Liver (tissue), 9 donors: ENCODE results near the gene TSPEAR. TPM values are rescaled to one million over a fixed set of nuclear protein-coding genes. Genes with fewer than 3 reads are reported as not detected.

Experiments
- DNase-seq: peaks from one replicate; pipeline ENCODE4 v3.0.0-alpha.2; 2017; ENCODE audit warnings: low spot score
- H3K27ac ChIP-seq, 2 donors: one replicate each; pipeline ENCODE4 v1.7.0; 2013; ENCODE audit warnings: inconsistent platforms in 2 of 2, low read length in 2 of 2, control low read depth in 1 of 2, low read depth in 1 of 2, mild to moderate bottlenecking in 1 of 2
- H3K27me3 ChIP-seq, 4 donors: one replicate each; pipeline versions ENCODE4 v1.6.1 to v1.7.0; 2013; ENCODE audit warnings: low read length in 3 of 4, inconsistent platforms in 1 of 4, mild to moderate bottlenecking in 1 of 4, moderate library complexity in 1 of 4; ENCODE audit not compliant: control insufficient read depth in 4 of 4, insufficient read depth in 4 of 4
- H3K36me3 ChIP-seq, 4 donors: one replicate each; pipeline versions ENCODE4 v1.6.1 to v1.7.0; 2013; ENCODE audit warnings: low read length in 3 of 4, mild to moderate bottlenecking in 3 of 4, low read depth in 1 of 4, moderate library complexity in 1 of 4; ENCODE audit not compliant: control insufficient read depth in 4 of 4, insufficient read depth in 3 of 4
- H3K4me1 ChIP-seq, 4 donors: one replicate each; pipeline versions ENCODE4 v1.6.1 to v1.7.0; 2013; ENCODE audit warnings: low read length in 3 of 4, mild to moderate bottlenecking in 3 of 4, moderate library complexity in 1 of 4; ENCODE audit not compliant: control insufficient read depth in 4 of 4, insufficient read depth in 4 of 4
- H3K4me3 ChIP-seq, 3 donors: one replicate each; pipeline versions ENCODE4 v1.6.1 to v1.7.0; 2013; ENCODE audit warnings: low read length in 3 of 3, control low read depth in 1 of 3, low read depth in 1 of 3, mild to moderate bottlenecking in 1 of 3
- H3K9ac ChIP-seq, 2 donors: one replicate each; pipeline ENCODE4 v1.7.0; 2013; ENCODE audit warnings: low read length in 2 of 2, mild to moderate bottlenecking in 2 of 2, moderate library complexity in 2 of 2, control low read depth in 1 of 2, low read depth in 1 of 2
- H3K9me3 ChIP-seq, 4 donors: one replicate each; pipeline versions ENCODE4 v1.6.1 to v1.7.0; 2013; ENCODE audit warnings: low read length in 3 of 4; ENCODE audit not compliant: control insufficient read depth in 4 of 4
- EGR1 ChIP-seq, 2 donors: IDR thresholded peaks; 2 replicates each; pipeline ENCODE4 v1.6.1; 2016 to 2018; ENCODE audit warnings: antibody characterized with exemption in 2 of 2, low read depth in 2 of 2
- FOXA1 ChIP-seq: IDR thresholded peaks from 2 replicates; pipeline ENCODE4 v1.6.1; 2016; ENCODE audit warnings: antibody characterized with exemption
- FOXA2 ChIP-seq: IDR thresholded peaks from 2 replicates; pipeline ENCODE4 v1.6.1; 2016; ENCODE audit warnings: antibody characterized with exemption
- GABPA ChIP-seq, 2 donors: IDR thresholded peaks in 1 of 2; conservative IDR thresholded peaks in 1 of 2; 2 replicates each; pipeline ENCODE4 v1.6.1; 2016; ENCODE audit warnings: antibody characterized with exemption in 2 of 2, mild to moderate bottlenecking in 1 of 2, moderate library complexity in 1 of 2
- HNF4A ChIP-seq, 2 donors: conservative IDR thresholded peaks; 2 replicates each; pipeline ENCODE4 v1.6.1; 2016; ENCODE audit warnings: antibody characterized with exemption in 2 of 2, mild to moderate bottlenecking in 2 of 2
- HNF4G ChIP-seq: IDR thresholded peaks from 2 replicates; pipeline ENCODE4 v1.6.1; 2016; ENCODE audit warnings: antibody characterized with exemption
- JUND ChIP-seq, 2 donors: IDR thresholded peaks; 2 replicates each; pipeline ENCODE4 v1.6.1; 2016; ENCODE audit warnings: antibody characterized with exemption in 2 of 2
- NR2F2 ChIP-seq: IDR thresholded peaks from 2 replicates; pipeline ENCODE4 v1.6.1; 2016; ENCODE audit warnings: antibody characterized with exemption
- RAD21 ChIP-seq, 2 donors: IDR thresholded peaks; 2 replicates each; pipeline ENCODE4 v1.6.1; 2016; ENCODE audit warnings: antibody characterized with exemption in 2 of 2, mild to moderate bottlenecking in 2 of 2
- RXRA ChIP-seq, 2 donors: IDR thresholded peaks; 2 replicates each; pipeline ENCODE4 v1.6.1; 2017 to 2018; ENCODE audit warnings: antibody characterized with exemption in 2 of 2, mild to moderate bottlenecking in 1 of 2
- SP1 ChIP-seq: IDR thresholded peaks from 2 replicates; pipeline ENCODE4 v1.6.1; 2018; ENCODE audit warnings: antibody characterized with exemption, mild to moderate bottlenecking
- TAF1 ChIP-seq: conservative IDR thresholded peaks from 2 replicates; pipeline ENCODE4 v1.6.1; 2016; ENCODE audit warnings: antibody characterized with exemption, mild to moderate bottlenecking
- YY1 ChIP-seq: IDR thresholded peaks from 2 replicates; pipeline ENCODE4 v1.6.1; 2016; ENCODE audit warnings: antibody characterized with exemption, mild to moderate bottlenecking
- ZBTB33 ChIP-seq: IDR thresholded peaks from 2 replicates; pipeline ENCODE4 v1.6.1; 2016; ENCODE audit warnings: antibody characterized with exemption
- WGBS: extraction: QIAGEN DNeasy Blood & Tissue Kit; methylation state at CpG from one replicate; pipeline ENCODE4 v1.1.7; 2013; 5-methylcytosine and 5-hydroxymethylcytosine counted together
- polyA plus RNA-seq, 2 donors: library from polyadenylated mRNA; stranded (reverse) in 1 of 2; unstranded in 1 of 2; fragments of 200-250 nt in 1 of 2; fragments of >200 nt in 1 of 2; fragmentation: Nextera tagmentation in 1 of 2; extraction: Ambion mirVana in 1 of 2; gene quantifications; one replicate each; pipeline versions ENCODE4 v1.2.1 to v1.2.3, GENCODE V29; 2013 to 2015
- total RNA-seq, 2 donors: library from RNA; depleted of rRNA; stranded (reverse); fragments of >200 nt; gene quantifications; one replicate each; pipeline ENCODE4 v1.2.3, GENCODE V29; 2014
- donor health status: healthy.
- donor health status: healthy.
- donor health status: healthy.
- donor health status: healthy.
- donor health status: healthy.

Gene TSPEAR
- total and polyA plus RNA-seq, 4 donors: under 0.01 to 0.14 (median 0.01) TPM; not detected in 1

- Histone ChIP-seq H3K27ac (no peak overlapping the region), H3K9me3 (no peaks in the 10 kb centered on the region), H3K4me1 (peaks cover 0 to 2% (median 0%) of the 10 kb centered on the region in 4 donors), H3K27me3 (peaks cover 3 to 21% (median 9%) of the 10 kb centered on the region in 4 donors), H3K9ac (no peak overlapping the region), H3K4me3 (no peak overlapping the region), H3K36me3 (no peaks in the 10 kb centered on the region)
- no peak for TF ChIP-seq GABPA (IDR thresholded peaks at IDR 0.05 in 1 of 2, conservative IDR thresholded peaks at IDR 0.05 in 1 of 2)
- 38% methylated on average over 16 of the region's 16 CpGs for WGBS
- peak; percentile 31 for DNase-seq
Observed at GRCh38 chr21:44702973-44703730, 8.2 kb downstream of the TSPEAR start.

GRCh38 chr21:44702111-44702972, 9.0 kb downstream of the TSPEAR start:
- H3K9me3 ChIP-seq: no peaks in the 10 kb centered on the region
- peaks cover 3 to 21% (median 8%) of the 10 kb centered on the region in 4 donors for H3K27me3 ChIP-seq
- H3K9ac ChIP-seq: no peak overlapping the region
- no peak overlapping the region for H3K27ac ChIP-seq
- no peaks in the 10 kb centered on the region for H3K36me3 ChIP-seq
- no peak for TF ChIP-seq ZBTB33
- peaks cover 0 to 2% (median 0%) of the 10 kb centered on the region in 4 donors for H3K4me1 ChIP-seq
- H3K4me3 ChIP-seq: no peak overlapping the region
- peak; percentile 24 for DNase-seq
- WGBS: 69% methylated on average over 22 of the region's 22 CpGs

DNA sequence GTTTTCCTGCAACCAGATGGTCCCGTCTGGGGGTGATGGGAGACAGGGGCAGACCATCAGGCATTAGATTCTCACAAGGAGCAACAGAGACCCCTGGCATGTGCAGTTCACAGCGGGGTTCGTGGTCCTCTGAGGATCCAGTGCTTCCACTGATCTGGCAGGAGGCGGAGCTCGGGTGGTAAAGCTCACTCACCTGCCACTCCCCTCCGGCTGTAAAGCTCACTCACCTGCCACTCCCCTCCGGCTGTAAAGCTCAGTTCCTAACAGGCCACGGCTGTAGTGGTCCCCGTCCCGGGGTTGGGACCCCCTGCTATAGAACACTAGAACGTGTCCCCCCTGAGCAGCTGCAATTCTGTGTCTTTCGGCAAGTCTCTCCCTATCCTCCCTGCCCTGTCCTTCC, 9.8 kb downstream of the TSPEAR start:
- Histone ChIP-seq H3K27ac (no peak overlapping the region), H3K27me3 (peaks cover 3 to 14% (median 10%) of the 10 kb centered on the region in 4 donors), H3K9me3 (no peaks in the 10 kb centered on the region), H3K36me3 (no peaks in the 10 kb centered on the region), H3K4me3 (no peak overlapping the region), H3K9ac (no peak overlapping the region), H3K4me1 (peaks cover 0 to 2% (median 0%) of the 10 kb centered on the region in 4 donors)
- WGBS: 44% methylated on average over 12 of the region's 12 CpGs
- TF ChIP-seq FOXA1 (no peak), TAF1 (no peak), NR2F2 (no peak), SP1 (no peak), YY1 (no peak), EGR1 (IDR thresholded peaks at IDR 0.05; ENCODE audit: low read depth in 2 of 2) (no peak), GABPA (IDR thresholded peaks at IDR 0.05 in 1 of 2, conservative IDR thresholded peaks at IDR 0.05 in 1 of 2) (no peak), HNF4A (conservative IDR thresholded peaks at IDR 0.05) (no peak), ZBTB33 (no peak), HNF4G (no peak), RAD21 (IDR thresholded peaks at IDR 0.05) (no peak), RXRA (IDR thresholded peaks at IDR 0.05) (no peak), FOXA2 (no peak), JUND (IDR thresholded peaks at IDR 0.05) (no peak)
- DNase-seq: peak; percentile 24
